ENCODE measurements around the gene SAP30BP. TPM values are rescaled to one million over a fixed set of nuclear protein-coding genes. Genes with fewer than 3 reads are reported as not detected.

SAP30BP gene
- total and polyA plus RNA-seq, 2 of the 8 experiments (the other 6 are each of a cell fraction or from before 2014, with no cell fraction given) = 63.3 to 79.9 TPM

GRCh38 chr17:75752405-75752709, 85.2 kb downstream of the SAP30BP start (continued):
- TF ChIP-seq SAP30 (IDR thresholded peaks at IDR 0.05; ENCODE audit: insufficient read depth, insufficient replicate concordance, low read length) (no peak), POLR2AphosphoS5 (IDR thresholded peaks at IDR 0.05; ENCODE audit: low read depth, low read length) (no peak)

All from H1 (cell line).